Measurements from ENCODE around the gene LRRC8E. TPM values are rescaled to one million over a fixed set of nuclear protein-coding genes. Genes with fewer than 3 reads are reported as not detected.
A peak's percentile ranks its signal among the peaks of the same experiment; 100 is the strongest.

LRRC8E gene
- total RNA-seq, 1 experiment from 2014 or later: 3.0 TPM

DNA sequence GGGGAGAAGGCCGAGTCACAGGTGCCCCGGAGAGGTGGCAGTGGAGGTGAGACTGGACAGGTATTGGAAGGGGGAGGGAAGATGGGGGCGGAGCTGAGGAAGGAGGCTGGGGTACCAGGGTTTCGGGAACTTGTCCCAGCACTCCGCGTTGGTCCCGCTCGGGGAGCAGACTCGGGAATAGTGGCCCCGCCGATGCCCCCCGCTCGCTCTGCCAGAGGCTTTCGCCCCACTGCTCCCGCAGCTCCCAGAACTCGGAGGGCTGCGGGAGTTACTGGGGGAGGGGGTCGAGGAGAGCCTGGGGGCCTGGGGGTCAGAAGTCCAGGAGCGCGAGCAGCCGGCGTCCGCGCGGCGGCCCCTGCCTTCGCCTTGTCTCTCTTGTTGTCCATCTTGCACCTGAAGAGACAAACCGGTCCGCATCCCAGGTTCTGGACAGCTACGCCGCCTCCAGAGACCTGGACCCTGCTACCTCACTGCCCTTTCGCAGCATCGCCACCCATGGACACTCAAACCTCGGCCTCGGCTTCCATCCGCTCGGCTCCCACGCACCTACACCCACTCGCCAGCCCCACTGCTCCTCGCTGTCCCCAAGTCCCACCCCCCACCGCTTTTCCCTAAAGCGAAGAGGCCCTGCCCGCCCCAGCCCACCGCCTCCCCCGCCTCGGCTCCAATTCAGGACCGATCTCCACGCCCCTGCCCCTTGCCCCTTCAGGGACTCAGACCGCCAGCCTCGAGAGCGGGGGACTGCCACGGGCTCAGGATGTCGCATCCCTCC, 14.8 kb upstream of the LRRC8E start:
- ATAC-seq (no peak), DNase-seq (ENCODE audit: low spot score) (no peak)
- no peaks in the 10 kb centered on the region for H3K36me3 Mint-ChIP-seq
- no peaks in the 10 kb centered on the region for H3K9me3 Mint-ChIP-seq
- ChIA-PET POLR2A (interaction anchor here (0.9 kb wide), 1 partner anchor 9 kb away, joined by 4 read pairs; no protein-coding TSS in a partner anchor), CTCF (interaction anchor here (0.7 to 3.8 kb wide), 6 partner anchors 11 to 305 kb away, joined by 3 to 21 read pairs (median 4); partner anchors contain the start of gene SNAPC2)
- peaks cover 38% of the 10 kb centered on the region for H3K27me3 Mint-ChIP-seq (ENCODE audit: low read depth)
- H3K4me3 Mint-ChIP-seq: peak overlapping the region; percentile 93
- no peak overlapping the region for H3K27ac Mint-ChIP-seq
- H3K4me1 Mint-ChIP-seq: peaks cover 19% of the 10 kb centered on the region
- TF ChIP-seq, protein P1, sequence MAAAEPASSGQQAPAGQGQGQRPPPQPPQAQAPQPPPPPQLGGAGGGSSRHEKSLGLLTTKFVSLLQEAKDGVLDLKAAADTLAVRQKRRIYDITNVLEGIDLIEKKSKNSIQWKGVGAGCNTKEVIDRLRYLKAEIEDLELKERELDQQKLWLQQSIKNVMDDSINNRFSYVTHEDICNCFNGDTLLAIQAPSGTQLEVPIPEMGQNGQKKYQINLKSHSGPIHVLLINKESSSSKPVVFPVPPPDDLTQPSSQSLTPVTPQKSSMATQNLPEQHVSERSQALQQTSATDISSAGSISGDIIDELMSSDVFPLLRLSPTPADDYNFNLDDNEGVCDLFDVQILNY (CRISPR knock-in tag; IDR thresholded peaks at IDR 0.05): no peak
- TF ChIP-seq ZNF219 (CRISPR knock-in tag; IDR thresholded peaks at IDR 0.05; ENCODE audit: borderline replicate concordance): no peak
- 0 out of 2 replicates have a peak, but pooled peaks have one; percentile 6 for TF ChIP-seq MYBL2 (CRISPR knock-in tag; IDR thresholded peaks at IDR 0.05)
- TF ChIP-seq NR3C1 (CRISPR knock-in tag; conservative IDR thresholded peaks at IDR 0.05; ENCODE audit: low read depth): no peak

DNA sequence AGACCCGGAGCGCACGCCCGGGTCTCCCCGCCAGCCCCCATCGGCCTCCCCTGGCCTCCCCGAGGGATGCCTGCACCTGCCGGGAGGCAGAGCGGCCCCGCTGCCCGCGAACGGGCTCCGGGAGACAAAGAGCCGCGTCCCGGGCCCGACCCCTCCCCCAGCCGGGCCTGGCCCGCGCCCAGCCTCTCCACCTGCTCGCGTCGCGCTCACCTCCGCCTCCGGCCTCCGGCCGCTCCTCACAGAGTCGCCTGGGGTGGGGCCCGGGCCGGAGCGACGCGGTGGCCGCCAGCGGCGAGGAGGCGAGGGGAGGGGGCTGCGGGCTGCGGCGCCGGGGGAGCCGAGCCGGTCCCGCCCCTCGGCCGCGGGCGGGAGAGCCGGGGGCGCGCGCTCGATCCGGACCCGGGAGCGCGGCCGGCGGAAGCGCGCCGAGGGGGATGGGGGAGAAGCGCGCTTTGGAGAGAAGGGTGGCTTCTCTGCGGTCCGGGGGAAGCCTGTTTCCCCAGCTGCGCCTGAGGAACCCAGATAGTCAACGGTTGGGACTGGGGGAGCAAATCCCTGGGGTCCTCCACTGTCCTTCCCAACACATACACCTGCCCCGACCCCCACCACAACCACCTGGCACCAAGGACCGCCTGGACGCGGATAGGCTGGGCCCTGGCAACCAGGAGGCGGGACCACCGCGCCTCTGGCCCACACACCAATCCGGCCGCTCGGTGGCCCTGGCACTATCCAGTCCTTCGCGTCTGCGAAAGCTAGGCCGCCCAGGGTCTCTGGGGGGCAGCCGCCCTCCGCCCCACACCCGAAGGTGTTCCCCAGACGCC, 14.0 kb upstream of the LRRC8E start, which contains the start of gene PRR36:
TSS of gene PRR36 (minus strand) at position 315 of the 821 bp plus-strand sequence. CDS start 701 bp downstream, outside the sequence.
- Mint-ChIP-seq H3K9me3 (no peaks in the 10 kb centered on the region), H3K4me3 (peak within 1 kb of the TSS; percentile 93), H3K27ac (no peak within 1 kb of the TSS), H3K36me3 (no peaks in the 10 kb centered on the region), H3K27me3 (ENCODE audit: low read depth) (peaks cover 36% of the 10 kb centered on the region), H3K4me1 (peaks cover 19% of the 10 kb centered on the region)
- ChIA-PET POLR2A (interaction anchor here (0.5 to 1.0 kb wide), 4 partner anchors 11 to 48 kb away, joined by 3 to 5 read pairs (median 3); partner anchors contain the start of gene SNAPC2), CTCF (interaction anchor here (0.7 to 3.8 kb wide), 12 partner anchors 10 to 306 kb away, joined by 3 to 21 read pairs (median 4); partner anchors contain the start of genes LRRC8E and MAP2K7)
- ATAC-seq: peak; percentile 61
- peak; percentile 88 for DNase-seq (ENCODE audit: low spot score)
- TF ChIP-seq SP1 (CRISPR knock-in tag; conservative IDR thresholded peaks at IDR 0.05) (peak; percentile 64), PRRX2 (CRISPR knock-in tag; IDR thresholded peaks at IDR 0.05) (no peak), JAZF1 (CRISPR knock-in tag; IDR thresholded peaks at IDR 0.05) (no peak), FOXP1 (CRISPR knock-in tag; IDR thresholded peaks at IDR 0.05; ENCODE audit: borderline replicate concordance) (peak; percentile 23; the same call in 1 of the 2 replicates), SOX15 (CRISPR knock-in tag; IDR thresholded peaks at IDR 0.05) (no peak), ZNF396 (CRISPR knock-in tag; IDR thresholded peaks at IDR 0.05; ENCODE audit: borderline replicate concordance) (no peak), ZNF121 (CRISPR knock-in tag; IDR thresholded peaks at IDR 0.05) (no peak), ZNF263 (CRISPR knock-in tag; IDR thresholded peaks at IDR 0.05; ENCODE audit: low read depth) (no peak), MYBL2 (CRISPR knock-in tag; IDR thresholded peaks at IDR 0.05) (no peak), GTF2I (CRISPR knock-in tag; conservative IDR thresholded peaks at IDR 0.05) (no peak), SMAD4 (CRISPR knock-in tag; IDR thresholded peaks at IDR 0.05) (no peak), TP53 (CRISPR knock-in tag; IDR thresholded peaks at IDR 0.05) (0 out of 2 replicates have a peak, but pooled peaks have one; percentile 46), NFYB (CRISPR knock-in tag; conservative IDR thresholded peaks at IDR 0.05; ENCODE audit: low read depth) (peak; percentile 89), ZNF232 (CRISPR knock-in tag; IDR thresholded peaks at IDR 0.05) (no peak; the same call in 1 of the 2 replicates), ZBTB21 (CRISPR knock-in tag; IDR thresholded peaks at IDR 0.05; ENCODE audit: borderline replicate concordance) (no peak)
- TF ChIP-seq, protein P2, sequence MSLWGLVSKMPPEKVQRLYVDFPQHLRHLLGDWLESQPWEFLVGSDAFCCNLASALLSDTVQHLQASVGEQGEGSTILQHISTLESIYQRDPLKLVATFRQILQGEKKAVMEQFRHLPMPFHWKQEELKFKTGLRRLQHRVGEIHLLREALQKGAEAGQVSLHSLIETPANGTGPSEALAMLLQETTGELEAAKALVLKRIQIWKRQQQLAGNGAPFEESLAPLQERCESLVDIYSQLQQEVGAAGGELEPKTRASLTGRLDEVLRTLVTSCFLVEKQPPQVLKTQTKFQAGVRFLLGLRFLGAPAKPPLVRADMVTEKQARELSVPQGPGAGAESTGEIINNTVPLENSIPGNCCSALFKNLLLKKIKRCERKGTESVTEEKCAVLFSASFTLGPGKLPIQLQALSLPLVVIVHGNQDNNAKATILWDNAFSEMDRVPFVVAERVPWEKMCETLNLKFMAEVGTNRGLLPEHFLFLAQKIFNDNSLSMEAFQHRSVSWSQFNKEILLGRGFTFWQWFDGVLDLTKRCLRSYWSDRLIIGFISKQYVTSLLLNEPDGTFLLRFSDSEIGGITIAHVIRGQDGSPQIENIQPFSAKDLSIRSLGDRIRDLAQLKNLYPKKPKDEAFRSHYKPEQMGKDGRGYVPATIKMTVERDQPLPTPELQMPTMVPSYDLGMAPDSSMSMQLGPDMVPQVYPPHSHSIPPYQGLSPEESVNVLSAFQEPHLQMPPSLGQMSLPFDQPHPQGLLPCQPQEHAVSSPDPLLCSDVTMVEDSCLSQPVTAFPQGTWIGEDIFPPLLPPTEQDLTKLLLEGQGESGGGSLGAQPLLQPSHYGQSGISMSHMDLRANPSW (CRISPR knock-in tag; conservative IDR thresholded peaks at IDR 0.05; ENCODE audit: low read depth): no peak
- TF ChIP-seq, protein P3, sequence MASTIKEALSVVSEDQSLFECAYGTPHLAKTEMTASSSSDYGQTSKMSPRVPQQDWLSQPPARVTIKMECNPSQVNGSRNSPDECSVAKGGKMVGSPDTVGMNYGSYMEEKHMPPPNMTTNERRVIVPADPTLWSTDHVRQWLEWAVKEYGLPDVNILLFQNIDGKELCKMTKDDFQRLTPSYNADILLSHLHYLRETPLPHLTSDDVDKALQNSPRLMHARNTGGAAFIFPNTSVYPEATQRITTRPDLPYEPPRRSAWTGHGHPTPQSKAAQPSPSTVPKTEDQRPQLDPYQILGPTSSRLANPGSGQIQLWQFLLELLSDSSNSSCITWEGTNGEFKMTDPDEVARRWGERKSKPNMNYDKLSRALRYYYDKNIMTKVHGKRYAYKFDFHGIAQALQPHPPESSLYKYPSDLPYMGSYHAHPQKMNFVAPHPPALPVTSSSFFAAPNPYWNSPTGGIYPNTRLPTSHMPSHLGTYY (CRISPR knock-in tag; IDR thresholded peaks at IDR 0.05): no peak
- TF ChIP-seq, protein P4, sequence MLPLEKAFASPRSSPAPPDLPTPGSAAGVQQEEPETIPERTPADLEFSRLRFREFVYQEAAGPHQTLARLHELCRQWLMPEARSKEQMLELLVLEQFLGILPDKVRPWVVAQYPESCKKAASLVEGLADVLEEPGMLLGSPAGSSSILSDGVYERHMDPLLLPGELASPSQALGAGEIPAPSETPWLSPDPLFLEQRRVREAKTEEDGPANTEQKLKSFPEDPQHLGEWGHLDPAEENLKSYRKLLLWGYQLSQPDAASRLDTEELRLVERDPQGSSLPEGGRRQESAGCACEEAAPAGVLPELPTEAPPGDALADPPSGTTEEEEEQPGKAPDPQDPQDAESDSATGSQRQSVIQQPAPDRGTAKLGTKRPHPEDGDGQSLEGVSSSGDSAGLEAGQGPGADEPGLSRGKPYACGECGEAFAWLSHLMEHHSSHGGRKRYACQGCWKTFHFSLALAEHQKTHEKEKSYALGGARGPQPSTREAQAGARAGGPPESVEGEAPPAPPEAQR (CRISPR knock-in tag; IDR thresholded peaks at IDR 0.05): no peak
- TF ChIP-seq, protein P5, sequence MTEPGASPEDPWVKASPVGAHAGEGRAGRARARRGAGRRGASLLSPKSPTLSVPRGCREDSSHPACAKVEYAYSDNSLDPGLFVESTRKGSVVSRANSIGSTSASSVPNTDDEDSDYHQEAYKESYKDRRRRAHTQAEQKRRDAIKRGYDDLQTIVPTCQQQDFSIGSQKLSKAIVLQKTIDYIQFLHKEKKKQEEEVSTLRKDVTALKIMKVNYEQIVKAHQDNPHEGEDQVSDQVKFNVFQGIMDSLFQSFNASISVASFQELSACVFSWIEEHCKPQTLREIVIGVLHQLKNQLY (CRISPR knock-in tag; IDR thresholded peaks at IDR 0.05): no peak
- TF ChIP-seq, protein P6, sequence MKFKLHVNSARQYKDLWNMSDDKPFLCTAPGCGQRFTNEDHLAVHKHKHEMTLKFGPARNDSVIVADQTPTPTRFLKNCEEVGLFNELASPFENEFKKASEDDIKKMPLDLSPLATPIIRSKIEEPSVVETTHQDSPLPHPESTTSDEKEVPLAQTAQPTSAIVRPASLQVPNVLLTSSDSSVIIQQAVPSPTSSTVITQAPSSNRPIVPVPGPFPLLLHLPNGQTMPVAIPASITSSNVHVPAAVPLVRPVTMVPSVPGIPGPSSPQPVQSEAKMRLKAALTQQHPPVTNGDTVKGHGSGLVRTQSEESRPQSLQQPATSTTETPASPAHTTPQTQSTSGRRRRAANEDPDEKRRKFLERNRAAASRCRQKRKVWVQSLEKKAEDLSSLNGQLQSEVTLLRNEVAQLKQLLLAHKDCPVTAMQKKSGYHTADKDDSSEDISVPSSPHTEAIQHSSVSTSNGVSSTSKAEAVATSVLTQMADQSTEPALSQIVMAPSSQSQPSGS (CRISPR knock-in tag; IDR thresholded peaks at IDR 0.05; ENCODE audit: borderline replicate concordance, low read depth): no peak
- TF ChIP-seq, protein P7, sequence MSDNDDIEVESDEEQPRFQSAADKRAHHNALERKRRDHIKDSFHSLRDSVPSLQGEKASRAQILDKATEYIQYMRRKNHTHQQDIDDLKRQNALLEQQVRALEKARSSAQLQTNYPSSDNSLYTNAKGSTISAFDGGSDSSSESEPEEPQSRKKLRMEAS (CRISPR knock-in tag; IDR thresholded peaks at IDR 0.05): peak; percentile 60; the same call in 1 of the 2 replicates

Measured in WTC11 (cell line).